Neural crest cell (in vitro differentiated cells): Measurements from ENCODE around the gene ZFP62. TPM values are rescaled to one million over a fixed set of nuclear protein-coding genes. Genes with fewer than 3 reads are reported as not detected.

Source experiments
- DNase-seq: peaks from one replicate; pipeline ENCODE4 v3.0.0; 2021; ENCODE audit warnings: low read depth, mixed read lengths, low spot score
- H3K27ac Mint-ChIP-seq: one replicate; pipeline ENCODE4 v1.8.0; 2021; ENCODE audit warnings: mild to moderate bottlenecking, mixed read lengths; ENCODE audit not compliant: unreplicated experiment
- H3K27me3 Mint-ChIP-seq: 2 replicates; pipeline ENCODE4 v1.8.0; 2021; ENCODE audit warnings: low read depth, mild to moderate bottlenecking, mixed read lengths
- H3K36me3 Mint-ChIP-seq: 2 replicates; pipeline ENCODE4 v1.8.0; 2021; ENCODE audit warnings: low read depth, mild to moderate bottlenecking, mixed read lengths
- H3K4me1 Mint-ChIP-seq: 2 replicates; pipeline ENCODE4 v1.8.0; 2021; ENCODE audit warnings: mixed read lengths
- H3K4me3 Mint-ChIP-seq: one replicate; pipeline ENCODE4 v1.8.0; 2021; ENCODE audit warnings: mild to moderate bottlenecking, mixed read lengths
- H3K9me3 Mint-ChIP-seq: 2 replicates; pipeline ENCODE4 v1.8.0; 2021; ENCODE audit warnings: mixed read lengths
- total RNA-seq: library from RNA; stranded (reverse); gene quantifications from 2 replicates; pipeline ENCODE4 v1.2.1, GENCODE V29; 2021
- TF ChIP-seq, protein P1 (sequence below): fragments of 200-600 bp; sonication (generic); conservative IDR thresholded peaks from 2 replicates; pipeline ENCODE4 v1.5.0; 2021; ENCODE audit warnings: antibody characterized with exemption, mild to moderate bottlenecking

ZFP62 gene
- total RNA-seq, 1 donor from 2014 or later: 44.4 TPM

DNA sequence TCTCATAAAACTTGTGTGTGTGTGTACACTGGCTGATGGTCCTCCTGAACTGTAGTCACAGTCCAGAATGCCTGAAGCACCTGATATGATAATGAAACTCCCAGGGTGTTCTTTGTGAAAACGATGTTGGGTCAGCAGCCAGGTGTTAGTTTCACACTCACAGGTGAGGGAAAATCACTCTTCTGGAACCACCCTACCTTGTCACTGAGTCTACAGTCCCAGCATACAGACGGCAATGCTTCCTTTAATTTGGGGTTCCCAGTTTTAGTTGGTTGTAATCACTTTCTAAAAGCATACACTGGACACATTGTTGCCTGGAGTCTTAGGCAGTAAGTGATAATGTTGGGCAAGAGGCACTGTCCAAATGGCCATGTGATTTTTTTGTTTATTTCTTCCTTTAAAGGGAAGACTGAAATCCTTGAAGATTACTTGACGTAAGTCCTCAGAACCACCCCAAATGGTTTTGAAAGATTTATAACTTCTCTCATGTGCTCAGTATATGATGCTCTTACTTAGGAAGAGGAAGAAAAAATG lies 40.2 kb downstream of the ZFP62 start:
- no peak for DNase-seq
- no peak overlapping the region for H3K4me3 Mint-ChIP-seq
- H3K9me3 Mint-ChIP-seq: no peaks in the 10 kb centered on the region
- H3K36me3 Mint-ChIP-seq: no peaks in the 10 kb centered on the region
- H3K27ac Mint-ChIP-seq: no peak overlapping the region
- TF ChIP-seq, protein P1, sequence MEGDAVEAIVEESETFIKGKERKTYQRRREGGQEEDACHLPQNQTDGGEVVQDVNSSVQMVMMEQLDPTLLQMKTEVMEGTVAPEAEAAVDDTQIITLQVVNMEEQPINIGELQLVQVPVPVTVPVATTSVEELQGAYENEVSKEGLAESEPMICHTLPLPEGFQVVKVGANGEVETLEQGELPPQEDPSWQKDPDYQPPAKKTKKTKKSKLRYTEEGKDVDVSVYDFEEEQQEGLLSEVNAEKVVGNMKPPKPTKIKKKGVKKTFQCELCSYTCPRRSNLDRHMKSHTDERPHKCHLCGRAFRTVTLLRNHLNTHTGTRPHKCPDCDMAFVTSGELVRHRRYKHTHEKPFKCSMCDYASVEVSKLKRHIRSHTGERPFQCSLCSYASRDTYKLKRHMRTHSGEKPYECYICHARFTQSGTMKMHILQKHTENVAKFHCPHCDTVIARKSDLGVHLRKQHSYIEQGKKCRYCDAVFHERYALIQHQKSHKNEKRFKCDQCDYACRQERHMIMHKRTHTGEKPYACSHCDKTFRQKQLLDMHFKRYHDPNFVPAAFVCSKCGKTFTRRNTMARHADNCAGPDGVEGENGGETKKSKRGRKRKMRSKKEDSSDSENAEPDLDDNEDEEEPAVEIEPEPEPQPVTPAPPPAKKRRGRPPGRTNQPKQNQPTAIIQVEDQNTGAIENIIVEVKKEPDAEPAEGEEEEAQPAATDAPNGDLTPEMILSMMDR: no peak
- H3K4me1 Mint-ChIP-seq: peaks cover 36% of the 10 kb centered on the region
- no peaks in the 10 kb centered on the region for H3K27me3 Mint-ChIP-seq

DNA sequence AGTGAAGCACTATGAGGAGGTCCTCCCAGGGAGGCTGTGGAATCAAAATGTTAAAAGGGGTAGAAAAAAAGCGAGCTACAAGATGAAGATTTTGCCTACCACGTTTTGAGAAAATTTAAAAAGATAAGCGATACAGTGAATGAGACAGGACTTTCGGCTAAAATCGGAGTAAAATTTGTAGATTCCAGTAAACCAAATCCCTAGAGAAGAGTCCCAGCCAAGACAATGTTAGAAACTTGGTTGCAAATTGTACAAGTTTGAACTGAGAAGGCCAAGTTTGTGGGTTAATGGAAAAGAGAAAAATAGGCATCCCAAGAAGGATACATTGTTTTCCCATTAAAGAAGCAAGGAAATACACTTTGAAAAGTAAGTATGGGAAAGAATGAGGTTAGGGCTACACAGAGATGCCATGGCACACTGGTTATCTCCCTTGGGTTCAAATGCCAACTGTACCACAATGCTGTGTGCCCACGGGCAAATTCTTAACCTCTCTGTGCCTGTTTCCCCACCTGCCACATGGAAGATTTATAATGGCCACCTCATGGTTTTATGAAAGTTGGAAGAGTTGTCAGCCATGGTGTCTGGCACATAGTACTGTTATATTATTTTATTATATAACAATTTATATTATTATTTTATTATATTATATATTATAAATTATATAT lies 42.3 kb downstream of the ZFP62 start:
- Mint-ChIP-seq H3K27ac (no peak overlapping the region), H3K36me3 (no peaks in the 10 kb centered on the region), H3K9me3 (no peaks in the 10 kb centered on the region), H3K27me3 (no peaks in the 10 kb centered on the region), H3K4me1 (peaks cover 31% of the 10 kb centered on the region), H3K4me3 (no peak overlapping the region)
- no peak for DNase-seq
- TF ChIP-seq, protein P1: no peak

DNA sequence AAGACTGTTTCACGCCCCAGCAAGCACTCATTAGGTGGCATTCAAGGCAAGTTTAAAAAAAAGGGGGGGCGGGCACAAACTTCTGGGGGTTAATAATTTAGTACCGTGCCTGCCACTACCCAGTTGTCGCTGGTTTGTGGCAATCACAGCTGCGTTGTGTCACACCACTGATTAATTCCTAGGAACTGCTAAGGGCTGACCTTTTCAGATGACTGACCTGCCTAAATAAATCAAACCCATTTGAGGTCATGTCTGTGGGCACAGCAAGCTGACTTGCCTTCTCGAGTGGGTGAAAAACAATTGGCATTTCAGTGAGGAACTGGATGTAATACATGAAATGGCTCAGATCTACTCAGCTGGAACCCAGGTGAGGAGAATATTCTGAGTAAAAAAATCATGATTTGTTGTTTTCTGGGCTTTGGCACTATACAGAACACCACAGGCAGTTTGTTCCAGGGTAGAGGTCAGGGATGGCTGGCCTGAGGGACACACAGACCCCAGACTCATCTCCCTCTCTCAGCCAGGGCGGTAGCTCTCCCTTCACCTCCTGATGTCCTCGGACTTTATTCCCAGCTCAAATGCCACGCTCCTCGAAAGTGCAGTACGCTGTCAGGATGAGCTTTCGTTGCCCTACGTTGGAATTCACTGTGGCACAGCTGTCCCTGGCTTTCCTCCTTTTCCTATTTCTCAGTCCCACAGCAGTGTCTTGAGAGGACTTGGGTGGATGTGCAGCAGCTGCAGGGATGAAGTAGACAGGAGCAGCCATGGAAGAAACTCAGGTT lies 43.0 kb downstream of the ZFP62 start:
- Mint-ChIP-seq H3K27me3 (no peaks in the 10 kb centered on the region), H3K4me1 (peaks cover 31% of the 10 kb centered on the region), H3K27ac (peak overlapping the region; percentile 76), H3K4me3 (peak overlapping the region; percentile 75), H3K9me3 (no peaks in the 10 kb centered on the region), H3K36me3 (no peaks in the 10 kb centered on the region)
- DNase-seq: no peak
- TF ChIP-seq, protein P1: no peak

DNA sequence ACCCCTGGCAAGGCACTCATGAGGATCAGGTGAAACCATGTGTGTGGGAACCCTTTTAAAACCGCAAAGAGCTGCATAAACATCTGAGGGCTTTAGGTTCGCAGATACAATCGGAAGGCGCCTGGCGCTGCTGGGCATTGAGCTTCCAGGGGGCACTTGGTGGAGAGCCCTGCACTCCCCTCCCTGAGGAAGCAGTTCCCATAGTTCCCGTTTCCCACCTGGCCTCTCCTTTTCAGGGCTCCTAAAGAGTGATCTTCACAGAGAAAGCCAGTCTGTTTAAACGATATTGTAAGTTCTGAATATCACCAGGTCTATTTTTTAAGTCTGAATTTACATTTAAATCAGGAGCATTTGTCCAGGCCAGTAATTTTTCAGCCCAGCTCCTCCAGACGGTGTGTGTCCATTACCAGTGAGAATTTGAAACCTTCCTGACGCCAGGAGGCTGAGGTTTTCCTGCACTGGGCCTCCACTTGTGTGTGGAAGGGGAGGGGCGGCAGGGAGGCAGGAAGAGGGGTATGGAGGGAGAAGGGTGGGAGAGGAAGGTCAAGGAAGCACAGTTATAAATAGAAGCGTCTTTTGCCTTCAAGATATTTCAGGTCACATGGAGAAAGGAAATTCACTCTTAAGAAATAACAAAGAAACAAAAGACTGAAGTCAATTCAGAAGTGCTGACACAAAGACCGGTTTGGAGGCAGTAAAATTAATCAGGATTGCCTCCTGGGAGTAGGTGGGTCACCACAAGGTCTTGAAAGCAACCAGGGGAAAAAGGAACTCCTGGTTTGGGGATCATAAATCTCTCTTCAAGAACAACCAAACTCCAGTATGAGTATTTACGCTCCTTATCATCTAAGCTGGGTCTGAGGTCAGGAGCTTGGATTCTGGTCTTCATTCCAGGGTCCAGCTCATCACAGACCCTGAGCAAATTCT lies 44.2 kb downstream of the ZFP62 start:
- H3K4me1 Mint-ChIP-seq: peaks cover 35% of the 10 kb centered on the region
- no peak for DNase-seq
- H3K4me3 Mint-ChIP-seq: peak overlapping the region; percentile 67
- peak overlapping the region; percentile 78 for H3K27ac Mint-ChIP-seq
- no peaks in the 10 kb centered on the region for H3K36me3 Mint-ChIP-seq
- TF ChIP-seq, protein P1: no peak
- H3K27me3 Mint-ChIP-seq: no peaks in the 10 kb centered on the region
- H3K9me3 Mint-ChIP-seq: no peaks in the 10 kb centered on the region

DNA sequence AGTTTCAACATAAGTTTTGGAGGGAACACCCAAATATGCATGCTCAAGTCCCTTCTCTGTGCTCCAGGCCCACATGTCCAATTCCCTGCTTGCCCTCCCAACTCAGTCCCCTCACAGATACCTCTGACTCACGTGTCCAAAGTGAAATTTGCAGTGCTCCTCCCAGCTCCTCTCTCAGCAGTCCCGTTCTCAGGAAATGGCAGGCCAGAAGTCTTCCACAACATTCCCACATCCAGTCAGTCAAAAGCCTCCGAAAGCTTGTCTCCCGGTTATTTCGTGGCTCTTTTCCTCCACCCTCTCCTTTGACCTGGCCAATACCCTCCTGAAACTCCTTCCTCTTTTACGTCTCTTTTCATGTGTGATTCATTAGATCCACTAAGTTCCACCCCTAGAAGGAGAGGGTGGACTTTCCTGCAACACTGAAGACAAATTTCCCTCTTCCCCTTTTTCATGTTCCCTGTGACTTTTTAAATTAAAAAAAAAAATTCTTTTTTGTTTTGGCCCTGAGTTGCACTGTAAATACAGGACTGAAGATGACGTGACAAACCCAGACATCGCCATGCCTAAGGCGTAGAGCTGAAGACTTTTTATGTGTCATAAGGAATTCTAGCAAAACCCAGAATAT lies 45.7 kb downstream of the ZFP62 start:
- Mint-ChIP-seq H3K27me3 (no peaks in the 10 kb centered on the region), H3K4me3 (peak overlapping the region; percentile 48), H3K9me3 (no peaks in the 10 kb centered on the region), H3K4me1 (peaks cover 45% of the 10 kb centered on the region), H3K36me3 (no peaks in the 10 kb centered on the region), H3K27ac (no peak overlapping the region)
- TF ChIP-seq, protein P1: no peak
- DNase-seq: no peak
